H9 (cell line): ENCODE results near the gene DSCAM. TPM values are rescaled to one million over a fixed set of nuclear protein-coding genes. Genes with fewer than 3 reads are reported as not detected.

Source experiments
- DNase-seq: peaks from one replicate; pipeline ENCODE4 v3.0.0-alpha.2; 2017
- H2AFZ ChIP-seq: one replicate; pipeline ENCODE4 v1.6.1; 2013; ENCODE audit warnings: mild to moderate bottlenecking, low read length, control low read depth, moderate library complexity
- H2AK5ac ChIP-seq: 2 replicates; pipeline ENCODE4 v1.6.1; 2013; ENCODE audit warnings: low read length, control low read depth, mixed read lengths; ENCODE audit not compliant: insufficient read length
- H2BK120ac ChIP-seq: one replicate; pipeline ENCODE4 v1.6.1; 2013; ENCODE audit warnings: low read depth, mild to moderate bottlenecking, low read length, control low read depth, inconsistent platforms; ENCODE audit not compliant: poor library complexity, severe bottlenecking
- H2BK12ac ChIP-seq: 2 replicates; pipeline ENCODE4 v1.6.1; 2013; ENCODE audit warnings: low read length, control low read depth, mixed read lengths, low read depth; ENCODE audit not compliant: insufficient read length
- H2BK15ac ChIP-seq: 2 replicates; pipeline ENCODE4 v1.6.1; 2013; ENCODE audit warnings: low read depth, low read length, control low read depth
- H2BK20ac ChIP-seq: one replicate; pipeline ENCODE4 v1.6.1; 2013; ENCODE audit warnings: low read depth, mild to moderate bottlenecking, low read length, control low read depth, inconsistent platforms; ENCODE audit not compliant: poor library complexity, severe bottlenecking
- H2BK5ac ChIP-seq: 2 replicates; pipeline ENCODE4 v1.6.1; 2013; ENCODE audit warnings: low read length, control low read depth, mixed read lengths; ENCODE audit not compliant: insufficient read length
- H3K14ac ChIP-seq: 2 replicates; pipeline ENCODE4 v1.6.1; 2013; ENCODE audit warnings: low read length, control low read depth; ENCODE audit not compliant: insufficient read depth
- H3K18ac ChIP-seq: 2 replicates; pipeline ENCODE4 v1.6.1; 2013; ENCODE audit warnings: low read depth, mild to moderate bottlenecking, mixed read lengths, low read length, control low read depth; ENCODE audit not compliant: insufficient read length
- H3K23ac ChIP-seq: 2 replicates; pipeline ENCODE4 v1.6.1; 2013; ENCODE audit warnings: low read length, control low read depth, mixed read lengths, low read depth; ENCODE audit not compliant: insufficient read length
- H3K23me2 ChIP-seq: 2 replicates; pipeline ENCODE4 v1.6.1; 2013; ENCODE audit warnings: low read depth, mild to moderate bottlenecking, mixed read lengths, low read length, control low read depth; ENCODE audit not compliant: insufficient read length, poor library complexity, severe bottlenecking
- H3K27ac ChIP-seq: 2 replicates; pipeline ENCODE4 v1.5.1; 2013; ENCODE audit warnings: low read length, control low read depth, mixed read lengths, low read depth; ENCODE audit not compliant: insufficient read length
- H3K27me3 ChIP-seq: 2 replicates; pipeline ENCODE4 v1.6.1; 2013; ENCODE audit warnings: low read length, control low read depth, inconsistent platforms; ENCODE audit not compliant: insufficient read depth
- H3K4ac ChIP-seq: 2 replicates; pipeline ENCODE4 v1.6.1; 2013; ENCODE audit warnings: low read depth, mild to moderate bottlenecking, control low read depth, inconsistent platforms, low read length, moderate library complexity
- H3K4me1 ChIP-seq: 2 replicates; pipeline ENCODE4 v1.6.1; 2013; ENCODE audit warnings: low read length, control low read depth, inconsistent platforms; ENCODE audit not compliant: insufficient read depth
- H3K4me2 ChIP-seq: 2 replicates; pipeline ENCODE4 v1.6.1; 2013; ENCODE audit warnings: low read length, control low read depth, mixed read lengths; ENCODE audit not compliant: insufficient read length, insufficient read depth
- H3K56ac ChIP-seq: 2 replicates; pipeline ENCODE4 v1.6.1; 2013; ENCODE audit warnings: low read depth, mild to moderate bottlenecking, mixed read lengths, low read length, control low read depth; ENCODE audit not compliant: insufficient read length
- H3K79me1 ChIP-seq: 2 replicates; pipeline ENCODE4 v1.6.1; 2013; ENCODE audit warnings: low read depth, mild to moderate bottlenecking, moderate library complexity, low read length, control low read depth, inconsistent platforms; ENCODE audit not compliant: insufficient read depth, poor library complexity, severe bottlenecking
- H3K79me2 ChIP-seq: 2 replicates; pipeline ENCODE4 v1.6.1; 2013; ENCODE audit warnings: low read length, control low read depth, inconsistent platforms; ENCODE audit not compliant: insufficient read depth
- H3K9ac ChIP-seq: 2 replicates; pipeline ENCODE4 v1.6.1; 2013; ENCODE audit warnings: low read length, control low read depth, mixed read lengths; ENCODE audit not compliant: insufficient read length; ENCODE audit errors: extremely low read depth
- H3K9me3 ChIP-seq: one replicate; pipeline ENCODE4 v1.6.1; 2013; ENCODE audit warnings: low read depth, low read length, inconsistent platforms; ENCODE audit not compliant: control insufficient read depth
- H3T11ph ChIP-seq: one replicate; pipeline ENCODE4 v1.6.1; 2013; ENCODE audit warnings: mild to moderate bottlenecking, low read length, control low read depth, inconsistent platforms
- H4K20me1 ChIP-seq: one replicate; pipeline ENCODE4 v1.6.1; 2013; ENCODE audit not compliant: control insufficient read depth, insufficient read length, insufficient read depth
- H4K5ac ChIP-seq: 2 replicates; pipeline ENCODE4 v1.6.1; 2013; ENCODE audit warnings: low read depth, mild to moderate bottlenecking, mixed read lengths, low read length, control low read depth; ENCODE audit not compliant: insufficient read length
- H4K8ac ChIP-seq: replicated peaks from 2 replicates; pipeline ENCODE4 v1.6.1; 2013; ENCODE audit warnings: low read length, control low read depth, mixed read lengths, low read depth; ENCODE audit not compliant: insufficient read length
- H4K91ac ChIP-seq: 2 replicates; pipeline ENCODE4 v1.6.1; 2013; ENCODE audit warnings: low read depth, mild to moderate bottlenecking, moderate library complexity, mixed read lengths, low read length, control low read depth; ENCODE audit not compliant: insufficient read length
- H3K27ac Mint-ChIP-seq, 3 experiments: 2 replicates in 2 of 3; 3 replicates in 1 of 3; pipeline ENCODE4 v1.8.0; 2020 to 2021; ENCODE audit warnings: mixed read lengths in 3 of 3, mild to moderate bottlenecking in 1 of 3, moderate library complexity in 1 of 3
- H3K27me3 Mint-ChIP-seq: 2 replicates; pipeline ENCODE4 v1.8.0; 2021; ENCODE audit warnings: low read depth, mild to moderate bottlenecking, moderate library complexity, mixed read lengths
- H3K36me3 Mint-ChIP-seq, 3 experiments: 2 replicates in 2 of 3; 3 replicates in 1 of 3; pipeline ENCODE4 v1.8.0; 2020 to 2021; ENCODE audit warnings: low read depth in 3 of 3, mixed read lengths in 3 of 3; ENCODE audit not compliant: insufficient read depth in 1 of 3
- H3K4me1 Mint-ChIP-seq, 2 experiments: 2 replicates each; pipeline ENCODE4 v1.8.0; 2020; ENCODE audit warnings: mixed read lengths in 2 of 2
- H3K4me3 Mint-ChIP-seq, 2 experiments: 2 replicates in 1 of 2; 3 replicates in 1 of 2; pipeline ENCODE4 v1.8.0; 2020 to 2021; ENCODE audit warnings: mild to moderate bottlenecking in 2 of 2, mixed read lengths in 2 of 2, moderate library complexity in 1 of 2
- H3K9me3 Mint-ChIP-seq, 2 experiments: 2 replicates in 1 of 2; 3 replicates in 1 of 2; pipeline ENCODE4 v1.8.0; 2020; ENCODE audit warnings: mild to moderate bottlenecking in 2 of 2, mixed read lengths in 2 of 2, moderate library complexity in 1 of 2
- WGBS: extraction: QIAGEN DNeasy Blood & Tissue Kit; methylation state at CpG from one replicate; pipeline ENCODE4 v1.1.7; 2013; ENCODE audit warnings: missing lambda C conversion rate, low lambda C conversion rate, mixed read lengths; ENCODE audit not compliant: insufficient read length; ENCODE audit errors: extremely low coverage; 5-methylcytosine and 5-hydroxymethylcytosine counted together
- total RNA-seq: library from RNA; stranded (reverse); gene quantifications from 2 replicates; pipeline ENCODE4 v1.2.1, GENCODE V29; 2021
- TF ChIP-seq, protein P1 (sequence below): fragments of 200-600 bp; sonication (generic); conservative IDR thresholded peaks from 3 replicates; pipeline ENCODE4 v1.8.0; 2021; ENCODE audit warnings: antibody characterized with exemption, mild to moderate bottlenecking

The DSCAM gene
- total RNA-seq, 1 experiment from 2014 or later: 0.17 TPM

- Histone ChIP-seq H3K79me1 (no peaks in the 10 kb centered on the region), H3K23me2 (no peaks in the 10 kb centered on the region), H3K4me2 (no peak overlapping the region), H2BK20ac (no peak overlapping the region), H3K9me3 (no peaks in the 10 kb centered on the region), H3K27ac (no peak overlapping the region), H2AK5ac (no peak overlapping the region), H3T11ph (no peak overlapping the region), H3K4me1 (no peaks in the 10 kb centered on the region), H2BK12ac (no peak overlapping the region), H4K91ac (no peak overlapping the region), H2BK5ac (no peak overlapping the region), H4K8ac (no peak overlapping the region), H4K5ac (no peak overlapping the region), H3K79me2 (no peaks in the 10 kb centered on the region), H3K14ac (no peak overlapping the region), H2BK120ac (no peak overlapping the region), H3K23ac (no peak overlapping the region), H3K56ac (no peak overlapping the region), H2BK15ac (no peak overlapping the region), H3K4ac (no peak overlapping the region), H3K27me3 (no peaks in the 10 kb centered on the region), H3K18ac (no peak overlapping the region), H4K20me1 (no peaks in the 10 kb centered on the region), H2AFZ (no peak overlapping the region), H3K9ac (no peak overlapping the region)
- Mint-ChIP-seq H3K9me3 (no peaks in the 10 kb centered on the region; a peak in 1 of 5 replicates), H3K27me3 (no peaks in the 10 kb centered on the region), H3K4me3 (no peak overlapping the region), H3K36me3 (no peaks in the 10 kb centered on the region), H3K4me1 (no peaks in the 10 kb centered on the region), H3K27ac (no peak overlapping the region)
- no peak for DNase-seq
- WGBS: no CpG with 5 or more reads among the region's 6 CpGs
- TF ChIP-seq, protein P1, sequence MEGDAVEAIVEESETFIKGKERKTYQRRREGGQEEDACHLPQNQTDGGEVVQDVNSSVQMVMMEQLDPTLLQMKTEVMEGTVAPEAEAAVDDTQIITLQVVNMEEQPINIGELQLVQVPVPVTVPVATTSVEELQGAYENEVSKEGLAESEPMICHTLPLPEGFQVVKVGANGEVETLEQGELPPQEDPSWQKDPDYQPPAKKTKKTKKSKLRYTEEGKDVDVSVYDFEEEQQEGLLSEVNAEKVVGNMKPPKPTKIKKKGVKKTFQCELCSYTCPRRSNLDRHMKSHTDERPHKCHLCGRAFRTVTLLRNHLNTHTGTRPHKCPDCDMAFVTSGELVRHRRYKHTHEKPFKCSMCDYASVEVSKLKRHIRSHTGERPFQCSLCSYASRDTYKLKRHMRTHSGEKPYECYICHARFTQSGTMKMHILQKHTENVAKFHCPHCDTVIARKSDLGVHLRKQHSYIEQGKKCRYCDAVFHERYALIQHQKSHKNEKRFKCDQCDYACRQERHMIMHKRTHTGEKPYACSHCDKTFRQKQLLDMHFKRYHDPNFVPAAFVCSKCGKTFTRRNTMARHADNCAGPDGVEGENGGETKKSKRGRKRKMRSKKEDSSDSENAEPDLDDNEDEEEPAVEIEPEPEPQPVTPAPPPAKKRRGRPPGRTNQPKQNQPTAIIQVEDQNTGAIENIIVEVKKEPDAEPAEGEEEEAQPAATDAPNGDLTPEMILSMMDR: no peak
These were observed 772.8 kb downstream of the DSCAM start for GRCh38 chr21:40074198-40074597.
